PC-3 (cell line): ENCODE measurements around the gene LGALS9.

Experiments used
- EZH2 ChIP-seq: fragments of 300-600 bp; sonication (generic); IDR thresholded peaks from one replicate; pipeline ENCODE4 v1.6.1; 2017; ENCODE audit warnings: antibody characterized with exemption, mild to moderate bottlenecking, low read length; ENCODE audit not compliant: unreplicated experiment
- EZH2phosphoT487 ChIP-seq: fragments of 300-600 bp; sonication (generic); IDR thresholded peaks from 2 replicates; pipeline ENCODE4 v1.6.1; 2018; ENCODE audit warnings: mild to moderate bottlenecking, antibody characterized with exemption, low read length, borderline replicate concordance
- TF ChIP-seq, protein P1 (sequence below): fragments of 300-600 bp; sonication (generic); conservative IDR thresholded peaks from 2 replicates; pipeline ENCODE4 v1.5.1; 2017; ENCODE audit warnings: antibody characterized with exemption, low read depth, mild to moderate bottlenecking, low read length

DNA sequence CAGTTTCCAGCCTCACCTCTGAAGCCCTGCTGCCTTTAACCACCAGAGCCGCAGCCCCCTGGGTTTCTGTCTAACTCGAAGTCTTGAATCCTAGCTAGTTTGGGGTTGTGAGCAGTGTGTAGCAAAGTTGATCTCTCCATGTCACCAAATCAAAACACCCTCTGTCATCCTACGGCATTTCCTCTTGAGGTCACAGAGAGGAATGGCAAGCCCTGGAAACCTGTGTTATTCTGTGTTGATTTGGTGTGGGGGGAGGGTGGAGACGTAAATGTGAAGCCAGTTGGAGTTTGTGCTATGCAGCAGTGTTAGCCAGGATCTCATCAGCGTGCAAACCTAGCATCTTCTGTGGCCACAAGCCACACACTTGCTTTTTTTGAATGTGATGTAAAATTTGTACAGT lies 5.1 kb upstream of the LGALS9 start:
- TF ChIP-seq EZH2 (no peak), EZH2phosphoT487 (no peak)
- TF ChIP-seq, protein P1, sequence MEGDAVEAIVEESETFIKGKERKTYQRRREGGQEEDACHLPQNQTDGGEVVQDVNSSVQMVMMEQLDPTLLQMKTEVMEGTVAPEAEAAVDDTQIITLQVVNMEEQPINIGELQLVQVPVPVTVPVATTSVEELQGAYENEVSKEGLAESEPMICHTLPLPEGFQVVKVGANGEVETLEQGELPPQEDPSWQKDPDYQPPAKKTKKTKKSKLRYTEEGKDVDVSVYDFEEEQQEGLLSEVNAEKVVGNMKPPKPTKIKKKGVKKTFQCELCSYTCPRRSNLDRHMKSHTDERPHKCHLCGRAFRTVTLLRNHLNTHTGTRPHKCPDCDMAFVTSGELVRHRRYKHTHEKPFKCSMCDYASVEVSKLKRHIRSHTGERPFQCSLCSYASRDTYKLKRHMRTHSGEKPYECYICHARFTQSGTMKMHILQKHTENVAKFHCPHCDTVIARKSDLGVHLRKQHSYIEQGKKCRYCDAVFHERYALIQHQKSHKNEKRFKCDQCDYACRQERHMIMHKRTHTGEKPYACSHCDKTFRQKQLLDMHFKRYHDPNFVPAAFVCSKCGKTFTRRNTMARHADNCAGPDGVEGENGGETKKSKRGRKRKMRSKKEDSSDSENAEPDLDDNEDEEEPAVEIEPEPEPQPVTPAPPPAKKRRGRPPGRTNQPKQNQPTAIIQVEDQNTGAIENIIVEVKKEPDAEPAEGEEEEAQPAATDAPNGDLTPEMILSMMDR: no peak
